ENCODE results near the gene COL9A3. TPM values are rescaled to one million over a fixed set of nuclear protein-coding genes. Genes with fewer than 3 reads are reported as not detected.
"Not testable (repeated sequence)": the region's sequence is repeated elsewhere in the genome, so short reads cannot be mapped to it uniquely, and the experiment has no call there.

Gene COL9A3
- total and polyA plus RNA-seq, 4 experiments from 2014 or later = 0.41 TPM; not detected in 3

GRCh38 chr20:62846166-62846890, 29.5 kb downstream of the COL9A3 start:
- ChIA-PET POLR2A (ENCODE audit: partially characterized antibody) (no interaction called here), CTCF (ENCODE audit: partially characterized antibody) (interaction anchor here (1.1 kb wide), 1 partner anchor 38 kb away, joined by 3 read pairs; no protein-coding TSS in a partner anchor)
- H3K27me3 ChIP-seq (ENCODE audit: insufficient read depth, low read length) = no peaks in the 10 kb centered on the region
- H3K27me3 Mint-ChIP-seq = no peaks in the 10 kb centered on the region
- no peak overlapping the region for H3K4me3 ChIP-seq (ENCODE audit: low read length in 2 of 2)
- no peak overlapping the region for H3K27ac ChIP-seq (ENCODE audit: low read depth, low read length)
- H3K36me3 ChIP-seq (ENCODE audit: insufficient read depth, low read length) = no peaks in the 10 kb centered on the region
- H3K4me1 ChIP-seq (ENCODE audit: insufficient read depth, low read length) = no peaks in the 10 kb centered on the region
- no peaks in the 10 kb centered on the region for H3K9me3 ChIP-seq (ENCODE audit: control insufficient read depth in 1 of 2, low read length in 2 of 2)
- intact Hi-C loops (cut with micrococcal nuclease) = no loop called here
- peaks cover 6 to 10% of the 10 kb centered on the region in 2 donors for H3K36me3 Mint-ChIP-seq
- no peak overlapping the region for H3K4me3 Mint-ChIP-seq
- peaks cover 0 to 2% (median 0%) of the 10 kb centered on the region in 8 donors for H3K9me3 Mint-ChIP-seq
- no peak for DNase-seq
- H3K27ac Mint-ChIP-seq = no peak overlapping the region
- H3K4me1 Mint-ChIP-seq = peaks cover 0 to 1% (median 0%) of the 10 kb centered on the region in 4 donors

DNA sequence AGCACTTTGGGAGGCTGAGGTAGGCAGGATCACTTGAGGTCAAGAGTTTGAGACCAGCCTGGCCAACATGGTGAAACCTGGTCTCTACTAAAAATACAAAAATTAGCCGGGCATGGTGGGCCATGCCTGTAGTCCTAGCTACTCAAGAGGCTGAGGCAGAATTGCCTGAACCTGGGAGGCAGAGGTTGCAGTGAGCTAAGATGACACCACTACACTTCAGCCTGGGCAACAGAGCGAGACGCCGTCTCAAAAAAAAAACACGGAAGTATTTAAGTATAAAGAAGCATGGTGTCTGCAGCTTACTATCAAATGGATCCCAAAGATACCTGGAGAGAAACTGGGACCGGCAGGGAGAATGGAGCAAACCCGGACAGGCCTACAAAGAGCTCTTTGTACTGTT, 32.1 kb downstream of the COL9A3 start:
- H3K4me3 Mint-ChIP-seq; H3K4me1 ChIP-seq (ENCODE audit: insufficient read depth, low read length); H3K4me3 ChIP-seq (ENCODE audit: low read length in 2 of 2); H3K27ac Mint-ChIP-seq; H3K27me3 ChIP-seq (ENCODE audit: insufficient read depth, low read length); CTCF ChIA-PET (ENCODE audit: partially characterized antibody); H3K36me3 ChIP-seq (ENCODE audit: insufficient read depth, low read length); H3K4me1 Mint-ChIP-seq; intact Hi-C loops (cut with micrococcal nuclease); H3K9me3 ChIP-seq (ENCODE audit: control insufficient read depth in 1 of 2, low read length in 2 of 2); H3K9me3 Mint-ChIP-seq; POLR2A ChIA-PET (ENCODE audit: partially characterized antibody); H3K27me3 Mint-ChIP-seq; DNase-seq; H3K27ac ChIP-seq (ENCODE audit: low read depth, low read length): not testable (repeated sequence)
- peaks cover 18 to 22% of the 10 kb centered on the region in 2 donors for H3K36me3 Mint-ChIP-seq

DNA sequence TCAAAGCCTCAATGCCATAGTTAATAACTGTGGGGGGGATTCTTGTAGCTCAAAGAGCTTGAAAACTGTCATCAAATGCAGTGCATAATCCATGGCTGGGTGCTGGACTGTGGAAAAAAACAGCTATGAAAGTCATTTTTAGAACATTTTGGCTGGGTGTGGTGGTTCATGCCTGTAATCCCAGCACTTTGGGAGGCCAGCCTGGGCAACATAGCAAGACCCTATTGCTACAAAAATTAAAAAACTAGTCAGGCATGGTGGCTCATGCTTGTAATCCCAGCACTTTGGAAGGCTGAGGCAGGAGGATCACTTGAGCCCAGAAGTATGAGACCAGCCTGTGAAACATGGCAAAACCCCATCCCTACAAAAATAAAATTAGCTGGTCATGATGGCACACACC, 32.6 kb downstream of the COL9A3 start:
- Mint-ChIP-seq H3K9me3 (peaks cover 0 to 2% (median 0%) of the 10 kb centered on the region in 8 donors), H3K4me3 (no peak overlapping the region), H3K36me3 (peaks cover 20 to 21% of the 10 kb centered on the region in 2 donors), H3K4me1 (peaks cover 0 to 1% (median 0%) of the 10 kb centered on the region in 4 donors), H3K27me3 (no peaks in the 10 kb centered on the region), H3K27ac (no peak overlapping the region)
- intact Hi-C loops (cut with micrococcal nuclease) = no loop called here
- POLR2A ChIA-PET (ENCODE audit: partially characterized antibody) = no interaction called here
- H3K4me1 ChIP-seq (ENCODE audit: insufficient read depth, low read length) = no peaks in the 10 kb centered on the region
- no peaks in the 10 kb centered on the region for H3K27me3 ChIP-seq (ENCODE audit: insufficient read depth, low read length)
- CTCF ChIA-PET (ENCODE audit: partially characterized antibody) = no interaction called here
- no peak for DNase-seq
- no peak overlapping the region for H3K4me3 ChIP-seq (ENCODE audit: low read length in 2 of 2)
- no peak overlapping the region for H3K27ac ChIP-seq (ENCODE audit: low read depth, low read length)
- H3K36me3 ChIP-seq (ENCODE audit: insufficient read depth, low read length) = peaks cover 2% of the 10 kb centered on the region
- no peaks in the 10 kb centered on the region for H3K9me3 ChIP-seq (ENCODE audit: control insufficient read depth in 1 of 2, low read length in 2 of 2)

DNA sequence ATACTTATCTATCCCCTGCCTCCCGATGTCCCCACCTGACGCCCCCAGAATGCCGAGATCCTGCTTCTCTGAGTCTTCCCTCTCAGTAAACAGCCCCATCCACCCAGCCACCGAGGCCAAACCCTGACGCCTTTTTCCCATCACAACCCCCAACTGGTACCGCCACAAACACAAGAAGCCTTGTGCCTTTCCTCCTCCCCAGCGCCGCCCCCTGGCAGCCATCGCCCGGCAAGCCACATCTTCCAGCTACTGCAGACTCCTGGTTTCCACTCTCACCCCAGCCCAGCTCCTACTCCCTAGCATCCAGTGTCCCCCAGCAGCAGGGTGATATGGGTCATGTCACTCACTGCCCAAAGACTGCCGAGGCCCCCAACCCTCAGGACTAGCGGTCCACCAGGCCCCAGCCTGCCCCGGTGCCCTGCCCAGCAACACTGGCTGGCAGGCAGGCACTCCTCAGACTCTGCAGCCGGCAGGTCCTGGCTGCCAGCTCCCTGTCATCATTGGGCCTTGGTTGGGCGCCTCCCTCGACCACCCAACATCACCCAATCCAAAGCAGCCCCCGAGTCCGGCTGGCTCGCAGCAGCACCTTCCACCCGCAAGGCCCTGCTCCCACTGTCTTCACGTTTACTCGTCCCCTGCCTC, 33.6 kb downstream of the COL9A3 start:
- CTCF ChIA-PET (ENCODE audit: partially characterized antibody) = no interaction called here
- intact Hi-C loops (cut with micrococcal nuclease) = no loop called here
- H3K36me3 Mint-ChIP-seq = peaks cover 20 to 23% of the 10 kb centered on the region in 2 donors

DNA sequence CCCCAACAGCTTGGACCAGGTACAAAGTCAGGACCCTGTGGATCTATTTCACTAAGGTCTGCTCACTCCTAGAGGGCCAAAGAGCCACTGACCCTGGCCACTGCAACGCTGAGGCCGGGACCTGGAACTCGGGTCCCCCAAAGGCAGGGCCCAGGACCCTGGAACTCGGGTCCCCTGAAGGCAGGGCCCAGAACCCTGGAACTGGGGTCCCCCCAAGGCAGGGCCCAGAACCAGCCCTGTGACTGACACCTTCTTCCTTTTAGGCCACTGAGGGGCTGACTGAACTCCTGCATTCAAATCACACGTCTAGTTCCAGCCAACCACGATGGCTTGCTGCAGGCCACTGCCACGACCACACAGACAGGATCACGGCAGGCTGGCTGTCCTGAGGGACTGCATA, 35.3 kb downstream of the COL9A3 start:
- Mint-ChIP-seq H3K9me3 (peaks cover 0 to 2% (median 0%) of the 10 kb centered on the region in 8 donors), H3K4me3 (no peak overlapping the region), H3K27me3 (no peaks in the 10 kb centered on the region), H3K27ac (no peak overlapping the region), H3K36me3 (peaks cover 19 to 28% of the 10 kb centered on the region in 2 donors), H3K4me1 (peaks cover 0 to 1% (median 0%) of the 10 kb centered on the region in 4 donors)
- H3K36me3 ChIP-seq (ENCODE audit: insufficient read depth, low read length) = peaks cover 13% of the 10 kb centered on the region
- intact Hi-C loops (cut with micrococcal nuclease) = no loop called here
- no peaks in the 10 kb centered on the region for H3K9me3 ChIP-seq (ENCODE audit: control insufficient read depth in 1 of 2, low read length in 2 of 2)
- H3K27me3 ChIP-seq (ENCODE audit: insufficient read depth, low read length) = no peaks in the 10 kb centered on the region
- ChIA-PET POLR2A (ENCODE audit: partially characterized antibody) (no interaction called here), CTCF (ENCODE audit: partially characterized antibody) (no interaction called here)
- no peaks in the 10 kb centered on the region for H3K4me1 ChIP-seq (ENCODE audit: insufficient read depth, low read length)
- no peak overlapping the region for H3K27ac ChIP-seq (ENCODE audit: low read depth, low read length)
- H3K4me3 ChIP-seq (ENCODE audit: low read length in 2 of 2) = no peak overlapping the region
- DNase-seq = no peak

More for the DNA sequence above, 33.6 kb downstream of the COL9A3 start:
- no peak for DNase-seq
- Histone ChIP-seq H3K36me3 (ENCODE audit: insufficient read depth, low read length) (peaks cover 8% of the 10 kb centered on the region), H3K4me1 (ENCODE audit: insufficient read depth, low read length) (no peaks in the 10 kb centered on the region), H3K27me3 (ENCODE audit: insufficient read depth, low read length) (no peaks in the 10 kb centered on the region), H3K4me3 (ENCODE audit: low read length in 2 of 2) (no peak overlapping the region), H3K27ac (ENCODE audit: low read depth, low read length) (no peak overlapping the region), H3K9me3 (ENCODE audit: control insufficient read depth in 1 of 2, low read length in 2 of 2) (no peaks in the 10 kb centered on the region)
- peaks cover 0 to 1% (median 0%) of the 10 kb centered on the region in 4 donors for H3K4me1 Mint-ChIP-seq
- peak overlapping the region in 1 of 7 donors; percentile 40 for H3K27ac Mint-ChIP-seq
- H3K9me3 Mint-ChIP-seq = peaks cover 0 to 2% (median 0%) of the 10 kb centered on the region in 8 donors
- H3K27me3 Mint-ChIP-seq = no peaks in the 10 kb centered on the region
- POLR2A ChIA-PET (ENCODE audit: partially characterized antibody) = no interaction called here
- no peak overlapping the region for H3K4me3 Mint-ChIP-seq

- POLR2A ChIA-PET (ENCODE audit: partially characterized antibody) = no interaction called here
- H3K4me3 Mint-ChIP-seq = no peak overlapping the region
- DNase-seq = no peak
- intact Hi-C loops (cut with micrococcal nuclease) = no loop called here
- H3K27me3 Mint-ChIP-seq = no peaks in the 10 kb centered on the region
- peaks cover 13% of the 10 kb centered on the region for H3K36me3 ChIP-seq (ENCODE audit: insufficient read depth, low read length)
- no peak overlapping the region for H3K4me3 ChIP-seq (ENCODE audit: low read length in 2 of 2)
- H3K9me3 Mint-ChIP-seq = peaks cover 0 to 2% (median 0%) of the 10 kb centered on the region in 8 donors
- no peaks in the 10 kb centered on the region for H3K4me1 ChIP-seq (ENCODE audit: insufficient read depth, low read length)
- H3K27ac ChIP-seq (ENCODE audit: low read depth, low read length) = no peak overlapping the region
- peaks cover 24 to 31% of the 10 kb centered on the region in 2 donors for H3K36me3 Mint-ChIP-seq
- no peaks in the 10 kb centered on the region for H3K27me3 ChIP-seq (ENCODE audit: insufficient read depth, low read length)
- peaks cover 0 to 1% (median 0%) of the 10 kb centered on the region in 4 donors for H3K4me1 Mint-ChIP-seq
- no peak overlapping the region for H3K27ac Mint-ChIP-seq
- CTCF ChIA-PET (ENCODE audit: partially characterized antibody) = no interaction called here
- H3K9me3 ChIP-seq (ENCODE audit: control insufficient read depth in 1 of 2, low read length in 2 of 2) = no peaks in the 10 kb centered on the region
These were observed 36.0 kb downstream of the COL9A3 start for GRCh38 chr20:62852841-62853240.

GRCh38 chr20:62853304-62853703, 36.5 kb downstream of the COL9A3 start:
- CTCF ChIA-PET (ENCODE audit: partially characterized antibody); intact Hi-C loops (cut with micrococcal nuclease); DNase-seq: not testable (repeated sequence)

More at GRCh38 chr20:62853304-62853703, 36.5 kb downstream of the COL9A3 start:
- H3K27ac Mint-ChIP-seq; H3K9me3 Mint-ChIP-seq; POLR2A ChIA-PET (ENCODE audit: partially characterized antibody); H3K27me3 Mint-ChIP-seq; H3K27ac ChIP-seq (ENCODE audit: low read depth, low read length); H3K4me3 Mint-ChIP-seq; H3K27me3 ChIP-seq (ENCODE audit: insufficient read depth, low read length); H3K4me1 ChIP-seq (ENCODE audit: insufficient read depth, low read length); H3K9me3 ChIP-seq (ENCODE audit: control insufficient read depth in 1 of 2, low read length in 2 of 2); H3K4me1 Mint-ChIP-seq; H3K4me3 ChIP-seq (ENCODE audit: low read length in 2 of 2): not testable (repeated sequence)
- H3K36me3 Mint-ChIP-seq = peaks cover 28 to 30% of the 10 kb centered on the region in 2 donors
- H3K36me3 ChIP-seq (ENCODE audit: insufficient read depth, low read length) = peaks cover 13% of the 10 kb centered on the region
